HL-60/S4 treated with phorbol 12-myristate 13-acetate at 8.2 ng/mL for 4 days and 3 days (cell line): Measurements from ENCODE around the gene HERC4.
"Not testable (repeated sequence)": the region's sequence is repeated elsewhere in the genome, so short reads cannot be mapped to it uniquely, and the experiment has no call there.

Experiments
- in situ Hi-C: fragments of 300-500 bp; cut with MboI; formaldehyde crosslinking; loops from 2 replicates; pipeline ENCODE4 v1.15.0; 2022; ENCODE audit warnings: low sequenced_read_pairs

HERC4 gene

DNA sequence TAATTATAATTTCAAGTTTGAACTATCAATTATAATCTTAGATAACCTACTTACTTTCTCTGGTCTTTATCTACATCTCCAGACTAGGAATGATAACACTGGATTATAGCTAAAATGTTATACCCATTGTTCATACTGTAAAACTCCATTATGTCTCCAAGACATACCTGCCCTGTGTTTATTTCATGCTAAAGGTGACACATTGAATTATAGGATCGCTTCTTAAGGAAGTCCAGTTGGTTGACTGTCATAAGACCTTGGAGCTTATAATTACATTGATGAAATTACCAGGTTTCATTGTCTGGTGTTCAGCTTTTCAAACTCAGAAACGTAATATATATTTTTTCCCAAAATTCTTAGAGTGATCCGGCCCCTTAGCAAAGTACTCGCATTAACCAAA lies 15.5 kb upstream of the HERC4 start:
- in situ Hi-C loops, result no loop called here

GRCh38 chr10:68088740-68089139 lies 13.7 kb upstream of the HERC4 start:
- in situ Hi-C loops, result no loop called here

DNA sequence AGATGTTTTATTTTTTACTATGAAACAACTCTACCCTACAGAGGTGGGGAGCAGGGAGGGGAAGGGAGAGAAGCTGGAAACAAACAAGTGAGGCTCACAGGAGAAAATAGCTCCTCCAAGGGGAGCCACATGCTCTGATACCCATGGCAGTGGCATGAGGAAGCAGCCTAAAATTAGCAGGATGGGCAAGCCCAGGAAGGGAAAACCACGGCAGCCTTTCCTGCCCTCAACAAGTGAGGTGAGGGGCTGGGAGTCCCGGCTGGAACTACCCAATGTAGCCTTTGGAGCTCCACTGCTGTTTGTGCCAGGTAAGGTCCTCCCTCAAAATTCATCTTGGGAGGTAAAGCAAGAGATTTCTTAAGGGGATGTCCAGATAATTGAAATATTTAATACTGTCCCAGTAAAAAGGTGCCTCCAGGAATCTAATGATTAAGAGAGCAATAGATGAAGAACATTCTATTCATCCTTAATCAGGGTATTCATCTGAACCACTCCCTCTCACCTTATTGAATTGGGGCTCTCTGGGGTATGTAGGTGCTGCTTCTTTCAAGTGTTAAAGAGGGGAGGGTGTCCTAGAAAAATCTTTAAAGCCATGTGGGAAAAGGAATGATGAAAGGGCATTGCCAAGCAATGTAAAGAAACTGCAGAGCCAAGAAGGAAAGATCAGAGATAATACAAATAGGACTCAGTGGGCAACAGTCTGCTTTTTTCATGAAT lies 12.8 kb upstream of the HERC4 start:
- in situ Hi-C loops, result no loop called here

GRCh38 chr10:68086910-68087684 lies 12.0 kb upstream of the HERC4 start:
- in situ Hi-C loops, result no loop called here

- in situ Hi-C loops, result no loop called here
Observed at GRCh38 chr10:68086011-68086410, 10.9 kb upstream of the HERC4 start.

- in situ Hi-C loops, result no loop called here
Observed at GRCh38 chr10:68084469-68084868, 9.4 kb upstream of the HERC4 start.

DNA sequence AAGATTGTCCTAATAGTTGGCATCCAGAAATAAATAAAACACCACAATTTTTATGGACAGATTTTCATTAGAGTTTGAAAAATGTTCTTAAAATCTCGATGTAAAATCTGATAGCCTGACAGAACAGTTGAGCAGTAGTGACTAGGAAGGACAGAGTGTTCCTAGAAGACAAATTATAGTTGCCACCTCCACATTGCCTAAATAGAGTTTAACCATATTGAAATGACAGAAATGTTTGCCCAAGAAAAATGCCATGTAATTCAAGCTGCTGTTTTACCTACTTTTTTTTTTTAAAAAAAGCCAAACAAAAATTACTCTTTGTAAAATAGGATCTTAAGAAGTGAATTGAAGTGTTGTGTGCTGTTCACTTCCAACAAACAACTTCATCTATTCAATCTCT lies 8.9 kb upstream of the HERC4 start:
- in situ Hi-C loops, result no loop called here

DNA sequence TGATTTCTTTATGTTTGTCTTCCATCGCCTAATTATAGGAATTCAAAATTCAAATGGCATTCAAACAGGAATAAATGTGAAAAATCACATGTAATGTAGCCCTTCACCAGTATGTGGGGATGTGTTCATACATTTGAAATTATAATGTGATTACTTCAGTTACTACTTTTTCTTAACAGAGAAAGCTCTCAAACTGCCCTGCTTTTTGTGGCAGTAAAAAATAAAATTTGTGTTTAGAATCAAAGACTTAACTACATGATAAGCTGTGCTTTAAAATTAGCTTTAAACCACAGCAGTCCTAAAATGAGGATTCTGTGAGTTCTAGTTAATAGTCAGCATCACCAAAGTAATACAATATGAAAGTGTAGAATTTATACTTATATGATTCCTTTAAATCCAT lies 7.8 kb upstream of the HERC4 start:
- in situ Hi-C loops, result no loop called here

DNA sequence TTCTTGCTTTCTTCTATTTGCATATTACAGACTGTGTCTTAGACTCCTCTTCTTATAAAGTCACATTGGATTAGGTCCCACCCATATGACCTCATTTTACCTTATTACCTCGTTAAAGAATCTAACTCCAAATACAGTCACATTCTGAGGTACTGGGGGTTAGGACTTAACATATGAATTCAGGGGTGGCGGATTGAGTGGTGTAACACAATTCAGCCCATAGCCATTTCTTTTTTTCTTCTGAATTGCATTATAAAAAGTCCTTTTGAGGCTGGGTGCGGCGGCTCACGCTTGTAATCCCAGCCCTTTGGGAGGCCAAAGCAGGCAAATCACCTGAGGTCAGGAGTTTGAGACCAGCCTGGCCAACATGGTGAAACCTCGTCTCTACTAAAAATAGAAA lies 6.8 kb upstream of the HERC4 start:
- in situ Hi-C loops, result no loop called here

GRCh38 chr10:68080853-68081431 lies 5.9 kb upstream of the HERC4 start:
- in situ Hi-C loops, result no loop called here

DNA sequence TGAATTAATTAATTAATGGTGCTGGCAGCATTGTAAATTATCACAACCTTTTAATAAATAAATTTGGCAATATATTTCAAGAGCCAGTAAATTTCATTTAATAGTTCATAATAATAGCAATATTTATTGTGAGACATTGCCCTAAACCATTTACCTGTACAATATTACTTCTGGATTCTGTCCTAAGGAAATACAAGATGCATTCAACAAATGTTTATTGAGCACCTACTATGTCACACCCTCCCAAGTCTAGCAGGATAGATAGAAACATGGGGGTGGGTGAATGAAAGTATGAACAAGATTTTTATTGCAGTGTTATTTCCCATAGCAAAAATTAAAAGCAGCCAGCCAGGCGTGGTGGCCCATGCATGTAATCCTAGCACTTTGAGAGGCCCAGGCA lies 4.4 kb upstream of the HERC4 start:
- in situ Hi-C loops, result no loop called here

DNA sequence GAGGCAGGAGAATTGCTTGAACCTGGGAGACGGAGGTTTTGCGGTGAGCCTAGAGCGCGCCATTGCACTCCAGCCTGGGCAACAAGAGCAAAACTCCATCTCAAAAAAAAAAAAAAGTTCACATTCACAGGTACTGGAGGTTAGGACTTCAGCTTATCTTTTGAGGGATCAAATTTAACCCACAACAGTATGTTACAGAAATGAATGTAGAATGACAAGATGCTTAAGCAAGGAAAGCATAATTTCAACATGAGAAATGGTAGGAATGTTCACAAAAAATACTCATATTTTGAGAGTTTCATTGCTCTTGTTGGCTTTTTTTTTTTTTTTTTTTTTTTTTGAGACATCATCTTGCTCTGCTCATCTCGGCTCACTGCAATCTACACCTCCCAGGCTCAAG lies 1.9 kb upstream of the HERC4 start:
- in situ Hi-C loops, result no loop called here

DNA sequence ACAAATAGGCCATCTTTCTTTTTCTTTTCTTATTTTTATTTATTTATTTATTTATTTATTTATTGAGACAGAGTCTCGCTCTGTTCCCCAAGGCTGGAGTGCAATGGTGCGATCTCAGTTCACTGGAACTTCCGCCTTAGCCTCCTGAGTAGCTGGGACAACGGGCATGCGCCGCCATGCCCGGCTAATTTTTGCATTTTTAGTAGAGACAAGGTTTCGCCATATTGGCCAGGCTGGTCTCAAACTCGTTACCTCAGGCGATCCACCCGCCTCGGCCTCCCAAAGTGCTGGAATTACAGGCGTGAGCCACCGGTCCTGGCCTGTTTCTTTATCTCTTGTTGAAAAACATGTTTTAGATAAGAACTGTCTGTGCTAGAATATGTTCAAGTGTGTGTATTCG lies 998 bp upstream of the HERC4 start:
- in situ Hi-C loops, result not testable (repeated sequence)

GRCh38 chr10:68075550-68076004 lies 494 bp upstream of the HERC4 start:
- in situ Hi-C loops, result no loop called here

- in situ Hi-C loops, result no loop called here
Observed at GRCh38 chr10:68074031-68074774, 880 bp downstream of the HERC4 start.

GRCh38 chr10:68073631-68074030 lies 1.5 kb downstream of the HERC4 start:
- in situ Hi-C loops, result no loop called here

GRCh38 chr10:68067508-68067907 lies 7.6 kb downstream of the HERC4 start:
- in situ Hi-C loops, result no loop called here

GRCh38 chr10:68067029-68067428 lies 8.1 kb downstream of the HERC4 start:
- in situ Hi-C loops, result no loop called here

- in situ Hi-C loops, result no loop called here
Observed at GRCh38 chr10:68053553-68053952, 21.5 kb downstream of the HERC4 start.

GRCh38 chr10:68052463-68052862 lies 22.6 kb downstream of the HERC4 start:
- in situ Hi-C loops, result no loop called here

- in situ Hi-C loops, result no loop called here
Observed at GRCh38 chr10:68049289-68050078, 25.6 kb downstream of the HERC4 start.
